Skeletal muscle tissue (tissue), 4 donors: ENCODE data around the gene TRIM66. TPM values are rescaled to one million over a fixed set of nuclear protein-coding genes. Genes with fewer than 3 reads are reported as not detected.

Source experiments
- H3K27ac ChIP-seq: one replicate; pipeline ENCODE4 v1.7.0; 2013; ENCODE audit warnings: mild to moderate bottlenecking, low read depth, low read length, inconsistent platforms
- H3K27me3 ChIP-seq, 3 donors: one replicate each; pipeline ENCODE4 v1.7.0; 2013; ENCODE audit warnings: low read length in 3 of 3; ENCODE audit not compliant: control insufficient read depth in 3 of 3, insufficient read depth in 3 of 3
- H3K36me3 ChIP-seq, 3 donors: one replicate each; pipeline ENCODE4 v1.7.0; 2013; ENCODE audit warnings: low read length in 3 of 3; ENCODE audit not compliant: control insufficient read depth in 3 of 3, insufficient read depth in 3 of 3
- H3K4me1 ChIP-seq, 3 donors: one replicate each; pipeline ENCODE4 v1.7.0; 2013; ENCODE audit warnings: low read length in 3 of 3, mild to moderate bottlenecking in 3 of 3; ENCODE audit not compliant: control insufficient read depth in 3 of 3, insufficient read depth in 3 of 3
- H3K4me3 ChIP-seq, 3 donors: one replicate each; pipeline ENCODE4 v1.7.0; 2013; ENCODE audit warnings: low read length in 3 of 3
- H3K9ac ChIP-seq, 3 donors: one replicate each; pipeline ENCODE4 v1.7.0; 2013; ENCODE audit warnings: low read length in 3 of 3, mild to moderate bottlenecking in 3 of 3, moderate library complexity in 2 of 3, low read depth in 1 of 3
- H3K9me3 ChIP-seq, 3 donors: one replicate each; pipeline ENCODE4 v1.7.0; 2013; ENCODE audit warnings: low read length in 3 of 3; ENCODE audit not compliant: control insufficient read depth in 3 of 3
- total RNA-seq: library from RNA; depleted of rRNA; stranded (reverse); fragments of >200 nt; gene quantifications from one replicate; pipeline ENCODE4 v1.2.3, GENCODE V29; 2014
- donor health status: Osteomylitis.

The TRIM66 gene
- total RNA-seq, 1 donor from 2014 or later: 1.6 TPM

DNA sequence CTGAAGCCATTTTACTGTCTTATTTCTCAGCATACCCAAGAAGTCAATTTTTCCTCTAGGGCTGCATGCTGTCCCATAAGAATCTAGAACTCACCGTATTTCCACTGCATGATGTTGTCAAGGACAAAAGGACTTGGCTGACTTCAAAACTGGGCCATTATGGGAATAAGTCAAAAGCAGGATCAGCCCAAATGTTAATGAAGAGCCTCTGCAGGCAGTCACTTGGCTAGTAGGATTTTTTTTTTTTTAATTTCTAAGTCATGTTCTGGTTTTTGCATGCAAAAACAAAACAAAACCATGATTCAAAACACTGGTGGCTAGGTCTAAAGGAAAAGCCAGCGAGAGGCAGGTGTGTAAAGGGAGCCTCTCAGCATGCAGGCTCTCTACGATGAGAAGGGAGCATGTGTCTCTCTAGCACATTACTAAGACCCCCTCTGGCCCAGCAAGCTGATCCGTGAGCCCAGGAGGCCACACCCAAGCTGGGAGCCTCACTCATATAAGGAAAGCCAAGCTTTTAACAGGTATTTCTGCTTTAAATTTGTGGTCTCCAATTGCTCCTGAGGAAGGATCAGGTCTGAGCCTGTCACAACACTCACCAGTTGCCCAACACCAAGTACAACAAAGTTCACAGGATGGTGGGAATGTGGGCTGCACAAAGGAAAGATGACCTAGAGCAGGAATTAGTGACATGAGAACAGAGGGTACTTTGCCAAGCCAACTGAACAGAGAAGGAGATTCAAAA lies 67.0 kb downstream of the TRIM66 start:
- Histone ChIP-seq H3K9ac (no peak overlapping the region), H3K4me3 (no peak overlapping the region), H3K27ac (no peak overlapping the region), H3K9me3 (no peaks in the 10 kb centered on the region), H3K27me3 (no peaks in the 10 kb centered on the region), H3K36me3 (peaks cover 26 to 51% (median 45%) of the 10 kb centered on the region in 3 donors), H3K4me1 (no peaks in the 10 kb centered on the region)

- no peak overlapping the region for H3K4me3 ChIP-seq
- H3K9ac ChIP-seq: no peak overlapping the region
- H3K36me3 ChIP-seq: peaks cover 23 to 42% (median 40%) of the 10 kb centered on the region in 3 donors
- no peaks in the 10 kb centered on the region for H3K9me3 ChIP-seq
- H3K27ac ChIP-seq: no peak overlapping the region
- no peaks in the 10 kb centered on the region for H3K4me1 ChIP-seq
- no peaks in the 10 kb centered on the region for H3K27me3 ChIP-seq
These were observed 68.0 kb downstream of the TRIM66 start for GRCh38 chr11:8614497-8614896.

DNA sequence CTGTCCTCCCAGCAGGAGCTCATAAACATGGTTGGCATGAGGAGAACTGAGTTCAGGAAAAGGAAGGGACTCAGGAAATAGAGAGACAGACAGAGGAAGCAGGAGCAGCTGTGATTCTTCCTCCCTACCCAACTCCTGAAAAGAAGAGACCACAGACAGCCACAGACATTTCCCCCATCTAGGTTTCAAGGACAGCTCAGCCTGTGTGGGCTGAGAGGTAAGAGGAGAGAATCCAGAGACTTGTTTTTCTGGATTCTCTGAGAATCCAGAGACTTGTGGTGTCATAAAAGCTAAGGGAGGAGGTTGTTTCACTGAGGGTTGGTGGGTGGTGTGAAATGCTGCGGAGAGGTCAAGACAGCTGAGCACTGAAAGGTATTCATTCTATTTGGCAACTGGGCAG lies 69.4 kb downstream of the TRIM66 start:
- H3K4me1 ChIP-seq: no peaks in the 10 kb centered on the region
- no peak overlapping the region for H3K4me3 ChIP-seq
- no peak overlapping the region for H3K27ac ChIP-seq
- no peaks in the 10 kb centered on the region for H3K27me3 ChIP-seq
- H3K9ac ChIP-seq: no peak overlapping the region
- H3K9me3 ChIP-seq: no peaks in the 10 kb centered on the region
- peaks cover 16 to 30% (median 26%) of the 10 kb centered on the region in 3 donors for H3K36me3 ChIP-seq

DNA sequence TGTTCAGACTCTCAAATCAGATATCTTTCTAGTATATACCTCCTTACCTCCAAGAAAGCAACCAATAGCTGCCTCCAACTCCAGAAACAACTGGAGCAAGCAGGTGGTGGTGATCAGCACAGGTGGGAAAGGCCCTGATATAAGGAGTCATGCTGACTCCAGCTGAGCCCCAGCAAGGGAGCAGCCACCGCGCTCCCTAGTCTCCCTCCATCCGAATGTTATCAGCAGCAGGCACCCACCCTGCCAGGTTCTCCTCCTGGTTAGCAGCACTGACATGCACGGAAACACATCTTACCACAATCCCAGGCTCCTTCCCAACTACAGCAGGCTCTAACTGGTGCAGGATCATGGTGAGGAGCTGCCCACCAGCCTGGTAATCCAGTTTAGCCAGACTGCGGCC lies 69.9 kb downstream of the TRIM66 start:
- Histone ChIP-seq H3K4me3 (no peak overlapping the region), H3K9me3 (no peaks in the 10 kb centered on the region), H3K9ac (no peak overlapping the region), H3K27me3 (no peaks in the 10 kb centered on the region), H3K36me3 (peaks cover 14 to 26% (median 21%) of the 10 kb centered on the region in 3 donors), H3K27ac (no peak overlapping the region), H3K4me1 (no peaks in the 10 kb centered on the region)

- H3K4me1 ChIP-seq: no peaks in the 10 kb centered on the region
- H3K9ac ChIP-seq: no peak overlapping the region
These were observed 71.8 kb downstream of the TRIM66 start for GRCh38 chr11:8610532-8611116.

GRCh38 chr11:8608652-8609051 lies 73.8 kb downstream of the TRIM66 start:
- Histone ChIP-seq H3K9ac (no peak overlapping the region), H3K9me3 (no peaks in the 10 kb centered on the region), H3K27me3 (no peaks in the 10 kb centered on the region), H3K4me1 (peaks cover 0 to 6% (median 0%) of the 10 kb centered on the region in 3 donors), H3K27ac (no peak overlapping the region), H3K4me3 (no peak overlapping the region), H3K36me3 (peaks cover 0 to 8% (median 5%) of the 10 kb centered on the region in 3 donors)

More at GRCh38 chr11:8610532-8611116, 71.8 kb downstream of the TRIM66 start:
- Histone ChIP-seq H3K4me3 (no peak overlapping the region), H3K9me3 (no peaks in the 10 kb centered on the region), H3K36me3 (peaks cover 4 to 10% (median 6%) of the 10 kb centered on the region in 3 donors), H3K27ac (no peak overlapping the region), H3K27me3 (no peaks in the 10 kb centered on the region)

- Histone ChIP-seq H3K27me3 (no peaks in the 10 kb centered on the region), H3K27ac (no peak overlapping the region), H3K9ac (no peak overlapping the region), H3K4me1 (peaks cover 0 to 6% (median 0%) of the 10 kb centered on the region in 3 donors), H3K4me3 (no peak overlapping the region), H3K36me3 (no peaks in the 10 kb centered on the region), H3K9me3 (no peaks in the 10 kb centered on the region)
These were observed 76.4 kb downstream of the TRIM66 start for GRCh38 chr11:8605971-8606563.

DNA sequence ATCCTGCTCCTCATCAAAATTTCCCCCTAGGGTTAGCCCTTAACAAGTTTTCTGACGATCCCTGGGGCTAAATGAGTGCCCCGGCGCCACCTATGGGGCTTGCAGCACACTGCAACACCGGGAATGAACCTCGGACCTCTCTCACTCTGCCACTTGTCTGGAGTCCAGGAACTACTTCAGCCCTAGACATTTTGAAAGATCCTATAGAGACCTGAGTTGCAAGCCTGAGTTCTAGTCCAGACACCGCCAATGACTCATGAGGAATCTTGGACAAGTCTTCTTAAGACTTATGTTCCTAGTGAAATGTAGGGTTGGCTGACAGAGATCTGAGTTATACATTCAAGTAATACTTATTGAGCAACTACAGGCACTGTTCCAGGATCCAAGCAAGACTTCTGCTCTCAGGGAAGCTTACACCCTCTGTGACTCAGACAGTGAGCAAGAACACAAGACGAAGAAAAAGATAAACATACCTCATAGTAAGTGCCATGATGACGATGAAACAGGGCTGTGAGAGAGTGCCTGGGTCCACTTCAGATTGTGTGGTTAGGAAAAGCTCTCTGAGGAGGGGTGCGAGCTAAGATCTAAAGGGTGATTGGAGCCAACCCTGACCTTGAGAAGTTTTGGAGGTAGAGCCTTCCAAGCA lies 78.3 kb downstream of the TRIM66 start:
- Histone ChIP-seq H3K36me3 (no peaks in the 10 kb centered on the region), H3K4me1 (peaks cover 0 to 6% (median 0%) of the 10 kb centered on the region in 3 donors), H3K9me3 (no peaks in the 10 kb centered on the region), H3K9ac (no peak overlapping the region), H3K4me3 (no peak overlapping the region), H3K27ac (no peak overlapping the region), H3K27me3 (no peaks in the 10 kb centered on the region)

- H3K4me1 ChIP-seq: peaks cover 0 to 6% (median 0%) of the 10 kb centered on the region in 3 donors
- no peaks in the 10 kb centered on the region for H3K9me3 ChIP-seq
- H3K27me3 ChIP-seq: no peaks in the 10 kb centered on the region
- H3K9ac ChIP-seq: no peak overlapping the region
- no peak overlapping the region for H3K4me3 ChIP-seq
- no peaks in the 10 kb centered on the region for H3K36me3 ChIP-seq
- H3K27ac ChIP-seq: no peak overlapping the region
These were observed 78.8 kb downstream of the TRIM66 start for GRCh38 chr11:8603696-8604077.
